DND-41 (cell line): Measurements from ENCODE around the gene AMZ2.

Experiments
- ATAC-seq: fragments of 200-7000 bp; cut with Tn5 transposase; 3 replicates; pipeline ENCODE4 v1.9.1; 2021; ENCODE audit warnings: low read depth; ENCODE audit not compliant: insufficient read depth
- DNase-seq: peaks from one replicate; pipeline ENCODE4 v3.0.0-alpha.2; 2020
- H2AFZ ChIP-seq: 2 replicates; pipeline ENCODE4 v1.6.0; 2012; ENCODE audit warnings: low read depth, low read length
- H3K27ac ChIP-seq: 2 replicates; pipeline ENCODE4 v1.5.1; 2012; ENCODE audit warnings: low read length, inconsistent platforms
- H3K27me3 ChIP-seq: fragments of 200-600 bp; sonication (generic); 2 replicates; pipeline ENCODE4 v1.6.0; 2012; ENCODE audit warnings: low read length, mild to moderate bottlenecking, inconsistent platforms; ENCODE audit not compliant: insufficient read depth, poor library complexity
- H3K36me3 ChIP-seq: 2 replicates; pipeline ENCODE4 v1.5.1; 2012; ENCODE audit warnings: low read length, inconsistent platforms; ENCODE audit not compliant: insufficient read depth
- H3K4me1 ChIP-seq: 2 replicates; pipeline ENCODE4 v1.5.1; 2012; ENCODE audit warnings: mild to moderate bottlenecking, low read length; ENCODE audit not compliant: insufficient read depth
- H3K4me2 ChIP-seq: 2 replicates; pipeline ENCODE4 v1.6.0; 2012; ENCODE audit warnings: mild to moderate bottlenecking, moderate library complexity, low read length, inconsistent platforms; ENCODE audit not compliant: insufficient read depth
- H3K4me3 ChIP-seq, 2 experiments: fragments of 200-600 bp in 1 of 2; shearing (Covaris generic) in 1 of 2; 2 replicates each; pipeline ENCODE4 v1.5.1; 2012 to 2016; ENCODE audit warnings: inconsistent platforms in 2 of 2, low read length in 2 of 2, mild to moderate bottlenecking in 2 of 2, low read depth in 1 of 2, moderate library complexity in 1 of 2
- H3K79me2 ChIP-seq: 2 replicates; pipeline ENCODE4 v1.6.0; 2012; ENCODE audit warnings: low read length, inconsistent platforms; ENCODE audit not compliant: insufficient read depth
- H3K9ac ChIP-seq: 2 replicates; pipeline ENCODE4 v1.6.0; 2012; ENCODE audit warnings: low read depth, mild to moderate bottlenecking, inconsistent platforms, low read length, moderate library complexity
- H3K9me3 ChIP-seq: 2 replicates; pipeline ENCODE4 v1.5.1; 2012; ENCODE audit warnings: low read length, moderate library complexity, mild to moderate bottlenecking, inconsistent platforms; ENCODE audit not compliant: insufficient read depth, severe bottlenecking
- H4K20me1 ChIP-seq: 2 replicates; pipeline ENCODE4 v1.6.0; 2012; ENCODE audit warnings: low read length; ENCODE audit not compliant: insufficient read depth
- CTCF ChIP-seq: IDR thresholded peaks from 2 replicates; pipeline ENCODE4 v1.5.1; 2012; ENCODE audit warnings: borderline replicate concordance, low read length, moderate library complexity, mild to moderate bottlenecking; ENCODE audit not compliant: poor library complexity, severe bottlenecking; ENCODE audit errors: extremely low read depth
- EZH2 ChIP-seq: IDR thresholded peaks from 3 replicates; pipeline ENCODE4 v1.6.1; 2012; ENCODE audit warnings: borderline replicate concordance, low read depth, mild to moderate bottlenecking, moderate library complexity, low read length, inconsistent platforms; ENCODE audit not compliant: severe bottlenecking

Gene AMZ2

GRCh38 chr17:68291836-68292688 lies 44.2 kb downstream of the AMZ2 start:
- peak overlapping the region; percentile 93 for H3K27ac ChIP-seq
- TF ChIP-seq CTCF (peak; percentile 68), EZH2 (no peak)
- H4K20me1 ChIP-seq = no peaks in the 10 kb centered on the region
- H3K4me1 ChIP-seq = peaks cover 70% of the 10 kb centered on the region
- no peaks in the 10 kb centered on the region for H3K36me3 ChIP-seq
- DNase-seq (peak; percentile 95), ATAC-seq (peak; percentile 63)
- peaks cover 50% of the 10 kb centered on the region for H3K79me2 ChIP-seq
- no peaks in the 10 kb centered on the region for H3K27me3 ChIP-seq
- peak overlapping the region; percentile 89 for H3K9ac ChIP-seq
- H3K4me2 ChIP-seq = peak overlapping the region; percentile 81
- H3K4me3 ChIP-seq = peak overlapping the region; percentile 35 to 67; a peak in 3 of 4 replicates
- H3K9me3 ChIP-seq = no peaks in the 10 kb centered on the region
- peak overlapping the region; percentile 83 for H2AFZ ChIP-seq

- no peaks in the 10 kb centered on the region for H4K20me1 ChIP-seq
- H3K9ac ChIP-seq = peak overlapping the region; percentile 89
- H3K9me3 ChIP-seq = no peaks in the 10 kb centered on the region
- peak overlapping the region; percentile 81 for H3K4me2 ChIP-seq
- H3K27me3 ChIP-seq = no peaks in the 10 kb centered on the region
- ATAC-seq (no peak), DNase-seq (no peak)
- TF ChIP-seq EZH2 = no peak
- no peak for TF ChIP-seq CTCF
- H3K4me1 ChIP-seq = peaks cover 76% of the 10 kb centered on the region
- H3K79me2 ChIP-seq = peaks cover 46% of the 10 kb centered on the region
- H3K4me3 ChIP-seq = peak overlapping the region; percentile 35 to 67; a peak in 3 of 4 replicates
- H2AFZ ChIP-seq = peak overlapping the region; percentile 83
- peak overlapping the region; percentile 93 for H3K27ac ChIP-seq
- H3K36me3 ChIP-seq = no peaks in the 10 kb centered on the region
These were observed 44.8 kb downstream of the AMZ2 start for GRCh38 chr17:68292689-68293040.

GRCh38 chr17:68293490-68294195 lies 45.8 kb downstream of the AMZ2 start:
- ATAC-seq (no peak), DNase-seq (no peak)
- Histone ChIP-seq H3K79me2 (peaks cover 44% of the 10 kb centered on the region), H3K4me2 (peak overlapping the region; percentile 81), H3K9me3 (no peaks in the 10 kb centered on the region), H3K4me1 (peaks cover 84% of the 10 kb centered on the region), H3K9ac (no peak overlapping the region), H3K27ac (peak overlapping the region; percentile 47; the same call in 1 of the 2 replicates), H3K27me3 (no peaks in the 10 kb centered on the region), H3K36me3 (no peaks in the 10 kb centered on the region), H3K4me3 (no peak overlapping the region), H2AFZ (no peak overlapping the region), H4K20me1 (no peaks in the 10 kb centered on the region)
- TF ChIP-seq EZH2 (no peak), CTCF (no peak)
